ENCODE data around the gene HIPK3.

Gene HIPK3

GRCh38 chr11:33309118-33309517, 51.9 kb downstream of the HIPK3 start:
- TF ChIP-seq TAF1 (IDR thresholded peaks at IDR 0.05; ENCODE audit: borderline replicate concordance, insufficient read depth, low read length) (no peak), SIN3A (IDR thresholded peaks at IDR 0.05; ENCODE audit: borderline replicate concordance, insufficient read depth, low read length) (no peak), POLR2AphosphoS5 (IDR thresholded peaks at IDR 0.05; ENCODE audit: low read depth, low read length) (no peak), REST (IDR thresholded peaks at IDR 0.05; ENCODE audit: insufficient read depth in 1 of 2, low read depth in 2 of 2, low read length in 2 of 2) (no peak), FOXP2 (optimal IDR thresholded peaks at IDR 0.05; ENCODE audit: borderline replicate concordance, extremely low read depth, extremely low read length, insufficient read depth) (no peak)

- TF ChIP-seq TAF1 (IDR thresholded peaks at IDR 0.05; ENCODE audit: borderline replicate concordance, insufficient read depth, low read length) (no peak), FOXP2 (optimal IDR thresholded peaks at IDR 0.05; ENCODE audit: borderline replicate concordance, extremely low read depth, extremely low read length, insufficient read depth) (no peak), POLR2AphosphoS5 (IDR thresholded peaks at IDR 0.05; ENCODE audit: low read depth, low read length) (no peak), SIN3A (IDR thresholded peaks at IDR 0.05; ENCODE audit: borderline replicate concordance, insufficient read depth, low read length) (no peak), REST (IDR thresholded peaks at IDR 0.05; ENCODE audit: insufficient read depth in 1 of 2, low read depth in 2 of 2, low read length in 2 of 2) (no peak)
These were observed 53.7 kb downstream of the HIPK3 start for GRCh38 chr11:33310720-33311500.

GRCh38 chr11:33311680-33312079, 54.5 kb downstream of the HIPK3 start:
- TF ChIP-seq TAF1 (IDR thresholded peaks at IDR 0.05; ENCODE audit: borderline replicate concordance, insufficient read depth, low read length) (no peak), SIN3A (IDR thresholded peaks at IDR 0.05; ENCODE audit: borderline replicate concordance, insufficient read depth, low read length) (no peak), REST (IDR thresholded peaks at IDR 0.05; ENCODE audit: insufficient read depth in 1 of 2, low read depth in 2 of 2, low read length in 2 of 2) (no peak), POLR2AphosphoS5 (IDR thresholded peaks at IDR 0.05; ENCODE audit: low read depth, low read length) (no peak), FOXP2 (optimal IDR thresholded peaks at IDR 0.05; ENCODE audit: borderline replicate concordance, extremely low read depth, extremely low read length, insufficient read depth) (no peak)

GRCh38 chr11:33315822-33316221, 58.6 kb downstream of the HIPK3 start:
- TF ChIP-seq FOXP2 (optimal IDR thresholded peaks at IDR 0.05; ENCODE audit: borderline replicate concordance, extremely low read depth, extremely low read length, insufficient read depth) (no peak), POLR2AphosphoS5 (IDR thresholded peaks at IDR 0.05; ENCODE audit: low read depth, low read length) (no peak), SIN3A (IDR thresholded peaks at IDR 0.05; ENCODE audit: borderline replicate concordance, insufficient read depth, low read length) (no peak), TAF1 (IDR thresholded peaks at IDR 0.05; ENCODE audit: borderline replicate concordance, insufficient read depth, low read length) (no peak), REST (IDR thresholded peaks at IDR 0.05; ENCODE audit: insufficient read depth in 1 of 2, low read depth in 2 of 2, low read length in 2 of 2) (no peak)
